ENCODE measurements around the gene SPSB1.
A peak's percentile ranks its signal among the peaks of the same experiment; 100 is the strongest.

Gene SPSB1

GRCh38 chr1:9249534-9250410 is 42.9 kb upstream of the SPSB1 start:
- Histone ChIP-seq H3K9me3 (no peaks in the 10 kb centered on the region), H3K27me3 (no peaks in the 10 kb centered on the region), H3K4me3 (ENCODE audit: low read depth, low read length) (no peak overlapping the region), H3K36me3 (no peaks in the 10 kb centered on the region), H3K4me1 (no peaks in the 10 kb centered on the region)
- no peak for DNase-seq
- TF ChIP-seq CTCF (IDR thresholded peaks at IDR 0.05; ENCODE audit: low read depth, low read length), result peak; percentile 38

GRCh38 chr1:9250411-9251381 is 42.0 kb upstream of the SPSB1 start:
- TF ChIP-seq CTCF (IDR thresholded peaks at IDR 0.05; ENCODE audit: low read depth, low read length), result no peak
- DNase-seq, result no peak
- H3K27me3 ChIP-seq, result no peaks in the 10 kb centered on the region
- H3K36me3 ChIP-seq, result no peaks in the 10 kb centered on the region
- H3K4me1 ChIP-seq, result no peaks in the 10 kb centered on the region
- H3K4me3 ChIP-seq (ENCODE audit: low read depth, low read length), result no peak overlapping the region
- H3K9me3 ChIP-seq, result no peaks in the 10 kb centered on the region

- Histone ChIP-seq H3K9me3 (no peaks in the 10 kb centered on the region), H3K36me3 (no peaks in the 10 kb centered on the region), H3K4me1 (no peaks in the 10 kb centered on the region), H3K27me3 (no peaks in the 10 kb centered on the region), H3K4me3 (ENCODE audit: low read depth, low read length) (no peak overlapping the region)
- no peak for DNase-seq
- no peak for TF ChIP-seq CTCF (IDR thresholded peaks at IDR 0.05; ENCODE audit: low read depth, low read length)
These were observed 41.2 kb upstream of the SPSB1 start for GRCh38 chr1:9251501-9251900.

- no peak for DNase-seq
- no peak overlapping the region for H3K4me3 ChIP-seq (ENCODE audit: low read depth, low read length)
- no peaks in the 10 kb centered on the region for H3K9me3 ChIP-seq
- no peak for TF ChIP-seq CTCF (IDR thresholded peaks at IDR 0.05; ENCODE audit: low read depth, low read length)
- H3K4me1 ChIP-seq, result no peaks in the 10 kb centered on the region
- no peaks in the 10 kb centered on the region for H3K27me3 ChIP-seq
- H3K36me3 ChIP-seq, result no peaks in the 10 kb centered on the region
These were observed 39.7 kb upstream of the SPSB1 start for GRCh38 chr1:9253004-9253403.

- H3K4me1 ChIP-seq, result no peaks in the 10 kb centered on the region
- H3K4me3 ChIP-seq (ENCODE audit: low read depth, low read length), result no peak overlapping the region
- H3K36me3 ChIP-seq, result no peaks in the 10 kb centered on the region
- no peaks in the 10 kb centered on the region for H3K27me3 ChIP-seq
- DNase-seq, result no peak
- H3K9me3 ChIP-seq, result no peaks in the 10 kb centered on the region
- TF ChIP-seq CTCF (IDR thresholded peaks at IDR 0.05; ENCODE audit: low read depth, low read length), result no peak
These were observed 39.1 kb upstream of the SPSB1 start for GRCh38 chr1:9253453-9254105.
